Left cardiac atrium (tissue), 4 donors: ENCODE results near the gene KCNJ16. TPM values are rescaled to one million over a fixed set of nuclear protein-coding genes. Genes with fewer than 3 reads are reported as not detected.

Experiments
- ATAC-seq, 2 donors: fragments of 200-7000 bp; cut with Tn5 transposase; one replicate each; pipeline ENCODE4 v1.9.1; 2020; ENCODE audit warnings: mild to moderate bottlenecking in 2 of 2, moderate library complexity in 2 of 2
- DNase-seq: peaks from one replicate; pipeline ENCODE4 v3.0.0-alpha.2; 2020
- intact Hi-C, 2 donors: fragments of 100-400 bp; cut with DNase I; formaldehyde crosslinking; loops; one replicate each; pipeline versions ENCODE4 v1.14.1 to v1.15.1; 2022 to 2023
- total RNA-seq, 2 donors: library from RNA; stranded (reverse); fragmentation: NEBNext Ultra II Directional; extraction: Animal tissue kit (Norgen Biotek cat#: 25700); gene quantifications; one replicate each; pipeline ENCODE4 v1.2.1, GENCODE V29; 2021
- donor health status: DM: no; HTN: yes; CAD: no.
- donor health status: DM: no; HTN: yes; CAD: no; lungs with severe emphysema.
- donor health status: DM: yes; HTN: yes; CAD: no.
- donor health status: Dilated cardiomyopathy.

The KCNJ16 gene
- total RNA-seq, 2 donors from 2014 or later: not detected

DNA sequence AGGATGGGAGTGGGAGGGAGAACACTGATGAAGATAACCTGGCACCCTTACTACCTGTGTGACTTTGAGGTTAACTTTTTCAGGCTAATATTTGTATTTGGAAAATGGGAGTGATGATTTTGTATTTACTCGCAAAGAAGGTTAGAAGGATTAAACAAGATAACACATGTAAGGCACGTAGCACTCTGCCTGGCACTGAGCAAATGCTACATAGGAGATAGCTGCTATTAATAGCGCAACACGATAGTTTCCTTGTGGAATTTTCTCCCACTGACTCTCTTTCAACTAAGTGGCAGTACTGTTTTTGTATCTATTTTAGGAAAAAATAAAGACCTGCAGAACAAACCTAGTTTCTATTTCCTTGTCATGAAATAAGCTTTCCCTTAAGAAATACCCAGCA is 15.4 kb upstream of the KCNJ16 start:
- intact Hi-C loops: no loop called here
- no peak for DNase-seq
- no peak for ATAC-seq

GRCh38 chr17:70060415-70060814 is 14.6 kb upstream of the KCNJ16 start:
- no peak for ATAC-seq
- no peak for DNase-seq
- intact Hi-C loops: no loop called here

- no peak for ATAC-seq
- no peak for DNase-seq
- intact Hi-C loops: no loop called here
Observed at GRCh38 chr17:70067134-70067533, 7.9 kb upstream of the KCNJ16 start.

DNA sequence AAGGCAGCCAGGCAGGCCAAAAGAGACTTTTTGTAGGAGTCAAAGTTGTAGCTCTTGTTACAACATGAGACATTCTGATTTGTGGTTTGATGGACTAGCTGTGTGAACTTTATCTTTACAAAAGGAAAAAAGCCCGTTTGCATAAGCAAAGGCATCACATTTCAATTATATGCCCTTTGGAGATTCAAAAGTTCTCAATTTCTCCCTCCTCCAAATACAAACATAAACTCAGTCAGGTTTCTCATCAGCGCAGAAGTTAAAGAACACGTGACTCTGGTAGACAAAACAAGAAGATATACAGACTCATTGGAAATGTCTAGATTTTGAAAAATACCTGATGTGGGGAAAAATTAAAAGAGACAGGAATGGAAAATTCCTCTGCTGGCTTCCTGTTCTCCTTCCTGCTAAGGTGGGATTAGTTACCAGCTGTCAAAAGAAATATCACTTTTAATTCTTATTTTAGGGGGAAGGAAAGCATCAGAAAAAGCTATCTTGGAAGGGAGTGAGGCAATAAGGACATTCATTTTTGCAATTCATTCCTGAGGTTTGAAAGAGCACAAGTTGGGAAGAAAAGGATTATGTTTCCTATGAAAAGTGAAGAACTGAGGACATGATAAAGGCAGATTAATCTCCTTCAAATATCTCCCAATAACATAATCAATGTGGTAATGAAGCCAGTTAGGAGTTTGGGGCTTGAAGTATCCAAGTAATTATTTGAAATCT is 4.6 kb upstream of the KCNJ16 start:
- intact Hi-C loops: no loop called here
- no peak for DNase-seq
- ATAC-seq: no peak

DNA sequence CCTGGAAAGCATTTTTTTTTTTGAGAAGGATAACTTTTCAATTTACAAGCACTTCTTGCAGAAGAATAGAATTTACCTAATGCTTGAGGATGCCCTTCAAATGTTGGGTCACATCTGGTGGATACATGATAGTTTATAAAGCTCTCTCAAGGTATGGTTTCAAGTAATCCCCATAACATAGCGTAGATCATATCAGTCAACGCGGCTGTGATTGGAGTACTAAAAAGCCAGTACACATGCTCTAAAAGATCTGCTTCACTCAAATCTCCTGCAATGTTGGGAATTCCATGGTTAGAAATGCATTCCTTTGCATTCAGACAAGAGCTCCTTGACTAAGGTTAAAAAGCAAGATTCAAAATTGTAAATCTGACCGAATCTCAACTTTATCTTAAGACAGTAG is 3.9 kb upstream of the KCNJ16 start:
- DNase-seq (no peak), ATAC-seq (no peak)
- intact Hi-C loops: no loop called here

GRCh38 chr17:70071620-70072019 is 3.4 kb upstream of the KCNJ16 start:
- no peak for DNase-seq
- intact Hi-C loops: no loop called here
- no peak for ATAC-seq

- no peak for DNase-seq
- ATAC-seq: no peak
- intact Hi-C loops: no loop called here
Observed at GRCh38 chr17:70072546-70073309, 2.3 kb upstream of the KCNJ16 start.

DNA sequence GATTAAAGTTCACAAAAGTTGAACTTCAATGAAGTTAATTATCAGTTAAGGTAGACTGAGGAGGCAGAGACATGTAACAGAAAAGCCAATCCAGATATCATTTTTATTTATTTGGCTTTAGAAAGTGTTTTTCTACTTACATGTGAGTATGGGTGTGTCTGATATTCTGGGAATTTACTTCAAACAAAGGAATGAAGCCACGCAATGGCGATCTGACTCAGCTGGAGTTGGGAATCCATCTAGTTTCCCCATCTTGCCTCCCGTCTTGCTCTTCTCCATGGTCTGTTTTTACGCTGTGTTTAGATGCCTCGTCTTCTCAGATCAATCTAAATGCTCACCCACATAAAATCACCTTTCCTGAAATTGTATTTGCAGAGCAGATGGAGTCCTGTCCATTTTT is 1.7 kb upstream of the KCNJ16 start:
- DNase-seq (no peak), ATAC-seq (peak in 1 of 2 donors; percentile 30)
- intact Hi-C loops: no loop called here

- DNase-seq (no peak), ATAC-seq (no peak)
- intact Hi-C loops: no loop called here
Observed at GRCh38 chr17:70073799-70074198, 1.2 kb upstream of the KCNJ16 start.

GRCh38 chr17:70074236-70074830 is 692 bp upstream of the KCNJ16 start:
- DNase-seq (no peak), ATAC-seq (no peak)
- intact Hi-C loops: no loop called here

DNA sequence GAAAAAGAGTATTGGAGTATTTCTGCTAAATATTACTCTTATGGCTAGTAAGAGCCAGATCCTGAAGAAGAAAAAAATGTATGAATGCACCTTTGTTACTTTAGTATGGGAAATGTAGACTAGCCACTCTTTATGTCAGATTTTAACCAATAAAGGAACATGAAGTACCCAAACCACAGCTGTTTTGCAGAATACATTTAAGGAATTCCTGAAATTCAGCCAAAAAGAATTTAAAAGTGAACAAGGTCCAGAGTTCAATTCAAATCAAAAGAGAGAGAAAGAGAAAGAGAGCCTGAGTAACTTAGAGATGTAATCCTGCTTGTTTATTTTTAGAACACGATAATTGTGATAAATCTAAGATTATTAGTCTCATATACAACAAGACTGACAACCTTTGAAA is 1.2 kb downstream of the KCNJ16 start:
- DNase-seq (no peak), ATAC-seq (no peak)
- intact Hi-C loops: no loop called here

DNA sequence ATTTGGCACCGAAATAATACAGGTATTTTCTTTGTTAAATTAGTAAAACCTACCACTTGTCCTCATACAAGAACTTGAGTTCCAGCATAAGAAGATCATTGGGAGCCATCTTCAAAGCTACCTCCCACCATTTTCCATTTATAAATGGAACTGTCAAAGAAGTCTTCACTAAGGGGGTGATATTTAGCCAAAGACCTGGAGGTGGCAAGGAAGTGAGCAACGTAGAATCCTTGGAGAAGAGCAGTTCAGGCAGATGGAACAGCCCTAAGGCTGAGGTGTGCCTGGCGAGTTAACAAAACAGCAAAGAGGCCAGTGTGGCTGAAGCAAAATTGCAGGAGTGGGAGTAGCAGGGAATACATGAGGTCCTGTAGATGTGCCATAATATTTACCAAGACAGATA is 1.8 kb downstream of the KCNJ16 start:
- intact Hi-C loops: no loop called here
- DNase-seq: no peak
- no peak for ATAC-seq

- intact Hi-C loops: no loop called here
- DNase-seq (no peak), ATAC-seq (no peak)
Observed at GRCh38 chr17:70078549-70078948, 3.5 kb downstream of the KCNJ16 start.

DNA sequence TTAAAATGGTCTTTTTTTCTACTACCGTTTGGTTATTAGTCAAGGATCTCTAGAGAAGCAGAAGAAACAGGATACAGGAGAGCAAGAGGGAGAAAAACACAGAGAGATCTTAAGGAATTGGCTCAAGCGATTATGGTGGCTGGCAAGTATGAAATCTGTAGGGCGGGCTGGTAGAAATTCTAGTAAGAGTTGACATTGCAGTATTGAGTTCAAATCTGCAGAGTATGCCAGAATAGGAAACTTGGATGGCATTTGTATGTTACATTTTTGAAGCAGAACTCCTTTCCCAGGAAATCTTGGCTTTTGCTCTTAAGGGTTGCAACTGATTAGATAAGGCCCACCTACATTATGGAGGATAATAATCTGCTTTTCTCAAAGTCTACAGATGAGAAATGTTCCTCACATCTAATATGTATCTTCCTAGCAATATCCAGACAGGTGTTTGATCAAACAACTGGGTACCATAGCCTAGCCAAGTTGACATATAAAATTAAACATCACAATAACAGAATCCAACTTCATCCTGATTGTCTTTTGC is 4.0 kb downstream of the KCNJ16 start:
- intact Hi-C loops: no loop called here
- DNase-seq: no peak
- ATAC-seq: no peak

GRCh38 chr17:70080541-70081347 is 5.7 kb downstream of the KCNJ16 start:
- intact Hi-C loops: no loop called here
- DNase-seq (no peak), ATAC-seq (peak in 1 of 2 donors; percentile 48)

GRCh38 chr17:70081885-70082284 is 6.9 kb downstream of the KCNJ16 start:
- ATAC-seq: no peak
- intact Hi-C loops: no loop called here
- DNase-seq: no peak

DNA sequence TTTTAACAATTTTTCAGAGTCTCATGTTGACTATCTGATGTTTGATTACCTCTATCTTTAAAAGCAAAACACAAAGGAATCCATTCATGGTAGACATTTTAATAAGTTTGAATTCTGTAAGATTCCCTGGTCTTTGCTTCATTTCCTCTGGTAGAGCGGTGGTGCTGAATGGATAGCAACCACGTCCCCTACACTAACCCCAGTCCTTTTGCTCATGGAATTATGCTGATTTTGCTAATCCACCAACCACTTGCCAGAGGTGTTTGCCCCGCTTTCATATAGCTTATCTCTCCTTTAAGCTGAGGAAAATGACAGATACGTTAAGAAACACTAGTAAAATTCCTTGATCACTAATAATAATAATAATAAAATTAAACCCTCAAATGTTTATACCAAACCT is 9.5 kb downstream of the KCNJ16 start:
- DNase-seq: no peak
- no peak for ATAC-seq
- intact Hi-C loops: no loop called here

- no peak for DNase-seq
- intact Hi-C loops: no loop called here
- no peak for ATAC-seq
Observed at GRCh38 chr17:70086516-70086915, 11.5 kb downstream of the KCNJ16 start.

GRCh38 chr17:70089513-70090148 is 14.6 kb downstream of the KCNJ16 start:
- no peak for DNase-seq
- intact Hi-C loops: no loop called here
- no peak for ATAC-seq
